Uterus (tissue), 2 donors: ENCODE measurements around the gene DOCK4.

Experiments
- CTCF ChIP-seq, 4 experiments: fragments of 200-600 bp in 2 of 4; fragments of 450-650 bp in 2 of 4; sonication (generic) in 2 of 4; IDR thresholded peaks; one replicate each; pipeline ENCODE4 v1.5.1; 2016 to 2019; ENCODE audit warnings: antibody characterized with exemption in 4 of 4, mild to moderate bottlenecking in 2 of 4, moderate library complexity in 1 of 4
- POLR2A ChIP-seq, 2 donors: fragments of 450-650 bp; IDR thresholded peaks; one replicate each; pipeline ENCODE4 v1.6.1; 2016; ENCODE audit warnings: antibody characterized with exemption in 2 of 2, mild to moderate bottlenecking in 1 of 2, moderate library complexity in 1 of 2

DNA sequence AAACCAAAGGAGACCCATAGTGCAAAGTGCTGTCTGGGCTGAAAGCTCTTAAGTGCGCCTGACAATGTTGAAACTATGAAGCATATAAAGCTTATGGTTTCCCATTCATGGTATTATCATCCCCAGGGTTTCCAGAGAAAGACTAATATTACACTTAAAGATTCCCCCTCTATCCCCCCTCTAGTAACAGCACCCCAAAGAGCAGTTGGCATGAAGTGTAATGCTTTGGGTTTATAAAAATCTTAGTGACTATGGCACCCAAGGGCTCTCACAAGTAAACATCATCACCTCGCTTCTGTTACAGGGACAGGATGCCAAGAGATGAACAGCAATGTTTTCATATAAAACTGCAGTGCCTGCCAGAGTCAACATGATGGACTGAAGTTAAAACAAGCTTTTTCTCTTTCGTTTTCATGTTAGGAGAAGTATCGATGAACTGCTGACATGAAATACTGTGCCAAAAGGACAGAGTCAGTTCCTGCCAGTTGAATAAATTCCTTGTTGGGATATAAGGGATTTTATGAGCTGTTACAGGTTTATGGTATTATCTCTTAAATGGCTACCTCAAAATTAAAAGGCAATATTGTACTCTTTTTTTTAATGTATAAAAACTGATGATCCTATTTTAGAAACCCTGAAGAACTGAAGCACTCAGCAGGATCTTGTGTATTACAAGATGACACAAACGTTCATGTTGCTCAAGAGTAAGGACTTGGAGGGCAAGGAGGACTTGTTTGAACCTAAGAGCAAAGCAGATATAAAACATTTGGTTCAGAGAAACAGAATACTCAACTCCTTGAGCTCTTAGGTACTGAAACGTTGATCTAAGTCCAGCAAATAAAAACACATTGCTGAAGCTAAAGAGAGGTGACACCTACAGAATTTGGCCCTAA lies 440.2 kb downstream of the DOCK4 start:
- TF ChIP-seq POLR2A (IDR thresholded peaks at IDR 0.05) (no peak), CTCF (IDR thresholded peaks at IDR 0.05) (no peak)
